ENCODE measurements around the gene HNRNPA1. TPM values are rescaled to one million over a fixed set of nuclear protein-coding genes. Genes with fewer than 3 reads are reported as not detected.

The HNRNPA1 gene
- total RNA-seq, 1 experiment from 2014 or later = 1,116 TPM

DNA sequence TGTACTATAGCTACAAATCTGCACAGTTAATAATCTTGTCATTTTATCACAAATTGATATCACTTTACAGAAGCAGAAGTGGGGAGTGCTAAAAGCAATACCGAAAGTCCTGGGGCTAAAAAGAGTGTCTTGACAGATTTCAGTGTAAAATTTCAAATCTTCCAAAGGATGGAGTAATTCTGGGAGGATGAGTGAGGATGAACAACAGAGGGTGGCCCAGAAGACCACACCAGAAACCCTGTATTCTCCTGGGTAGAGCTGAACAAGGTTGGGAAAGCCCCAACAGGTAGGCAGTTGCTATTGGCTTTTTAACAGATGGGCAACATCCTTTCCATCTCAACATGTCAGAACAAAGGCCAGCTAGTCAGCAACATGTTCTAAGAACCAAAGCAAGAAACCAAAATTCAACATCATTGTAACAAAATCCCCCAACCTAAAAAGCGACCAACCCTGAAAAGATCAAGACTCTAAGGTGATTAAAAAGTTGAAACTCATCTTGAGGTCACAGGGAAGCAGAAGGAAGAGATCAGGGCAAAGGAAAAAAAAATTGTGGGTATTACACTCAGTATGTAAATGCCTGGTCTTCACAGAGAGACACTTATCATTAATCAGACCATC lies 39.4 kb upstream of the HNRNPA1 start:
- Histone ChIP-seq H3K9me2 (ENCODE audit: insufficient read depth) (no peaks in the 10 kb centered on the region), H3K4me2 (no peak overlapping the region), H2AFZ (no peak overlapping the region), H3K4me3 (no peak overlapping the region), H3K27ac (no peak overlapping the region), H4K20me1 (ENCODE audit: insufficient read depth) (no peaks in the 10 kb centered on the region; the same call in 1 of the 2 replicates), H3F3A (ENCODE audit: insufficient read depth, low read depth) (no peaks in the 10 kb centered on the region), H3K79me2 (ENCODE audit: low read depth) (no peaks in the 10 kb centered on the region), H3K9me3 (ENCODE audit: insufficient read depth, low read depth) (no peaks in the 10 kb centered on the region), H3K36me3 (ENCODE audit: low read depth) (peaks cover 10% of the 10 kb centered on the region; the same call in 1 of the 2 replicates), H3K27me3 (ENCODE audit: insufficient read depth, low read depth) (no peaks in the 10 kb centered on the region), H3K4me1 (replicated peaks; ENCODE audit: insufficient read depth) (no peaks in the 10 kb centered on the region)
- DNase-seq = no peak
- BruUV-seq (replicated peaks) = no TSS peak
- ChIA-PET POLR2A (ENCODE audit: unreplicated experiment) (no interaction called here), CTCF (no interaction called here)
- intact Hi-C loops (cut with micrococcal nuclease; ENCODE audit: unreplicated experiment) = loop anchor here (5.0 kb wide), 1 partner anchor 36 kb away; no protein-coding TSS in a partner anchor
- TF ChIP-seq, protein P1, sequence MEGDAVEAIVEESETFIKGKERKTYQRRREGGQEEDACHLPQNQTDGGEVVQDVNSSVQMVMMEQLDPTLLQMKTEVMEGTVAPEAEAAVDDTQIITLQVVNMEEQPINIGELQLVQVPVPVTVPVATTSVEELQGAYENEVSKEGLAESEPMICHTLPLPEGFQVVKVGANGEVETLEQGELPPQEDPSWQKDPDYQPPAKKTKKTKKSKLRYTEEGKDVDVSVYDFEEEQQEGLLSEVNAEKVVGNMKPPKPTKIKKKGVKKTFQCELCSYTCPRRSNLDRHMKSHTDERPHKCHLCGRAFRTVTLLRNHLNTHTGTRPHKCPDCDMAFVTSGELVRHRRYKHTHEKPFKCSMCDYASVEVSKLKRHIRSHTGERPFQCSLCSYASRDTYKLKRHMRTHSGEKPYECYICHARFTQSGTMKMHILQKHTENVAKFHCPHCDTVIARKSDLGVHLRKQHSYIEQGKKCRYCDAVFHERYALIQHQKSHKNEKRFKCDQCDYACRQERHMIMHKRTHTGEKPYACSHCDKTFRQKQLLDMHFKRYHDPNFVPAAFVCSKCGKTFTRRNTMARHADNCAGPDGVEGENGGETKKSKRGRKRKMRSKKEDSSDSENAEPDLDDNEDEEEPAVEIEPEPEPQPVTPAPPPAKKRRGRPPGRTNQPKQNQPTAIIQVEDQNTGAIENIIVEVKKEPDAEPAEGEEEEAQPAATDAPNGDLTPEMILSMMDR (conservative IDR thresholded peaks at IDR 0.05) = no peak
- no peak for TF ChIP-seq EZH2 (IDR thresholded peaks at IDR 0.05; ENCODE audit: low read depth)

DNA sequence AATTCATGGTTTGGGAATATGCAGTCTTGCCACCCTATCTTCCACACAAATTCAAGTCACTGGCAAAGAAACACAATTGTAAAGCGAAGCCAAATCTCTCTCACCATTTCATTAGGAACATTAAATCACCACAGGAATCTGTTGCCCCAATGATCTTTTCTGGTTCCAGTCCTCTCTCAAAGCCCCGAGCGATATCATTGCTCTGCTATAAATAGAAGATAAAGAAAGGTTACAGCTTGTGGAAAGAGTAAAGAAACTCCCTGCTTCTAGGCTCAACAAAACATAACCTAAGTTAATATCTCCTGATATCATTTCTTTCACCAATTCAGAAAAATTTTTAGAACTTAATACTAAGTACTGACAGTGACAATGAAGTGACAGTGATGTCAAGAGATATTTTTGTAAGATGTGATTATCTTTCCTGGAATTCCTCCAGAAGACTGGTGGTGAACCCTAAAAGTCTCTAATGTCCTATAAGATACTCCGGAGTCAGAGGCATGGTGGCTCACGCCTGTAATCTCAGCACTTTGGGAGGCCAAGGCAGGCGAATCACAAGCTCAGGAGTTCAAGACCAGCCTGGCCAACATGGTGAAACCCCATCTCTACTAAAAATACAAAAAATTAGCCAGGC lies 34.4 kb upstream of the HNRNPA1 start:
- no TSS peak for BruUV-seq (replicated peaks)
- ChIA-PET CTCF (interaction anchor here (1.0 kb wide), 1 partner anchor 114 kb away, joined by 4 read pairs; no protein-coding TSS in a partner anchor), POLR2A (ENCODE audit: unreplicated experiment) (no interaction called here)
- H3K27me3 ChIP-seq (ENCODE audit: insufficient read depth, low read depth) = no peaks in the 10 kb centered on the region
- H3K79me2 ChIP-seq (ENCODE audit: low read depth) = no peaks in the 10 kb centered on the region
- intact Hi-C loops (cut with micrococcal nuclease; ENCODE audit: unreplicated experiment) = no loop called here
- peaks cover 16% of the 10 kb centered on the region for H3K36me3 ChIP-seq (ENCODE audit: low read depth)
- no peak overlapping the region for H3K4me3 ChIP-seq
- H3K4me1 ChIP-seq (replicated peaks; ENCODE audit: insufficient read depth) = no peaks in the 10 kb centered on the region
- H3K4me2 ChIP-seq = no peak overlapping the region
- no peak overlapping the region for H3K27ac ChIP-seq
- no peak overlapping the region for H2AFZ ChIP-seq
- H4K20me1 ChIP-seq (ENCODE audit: insufficient read depth) = no peaks in the 10 kb centered on the region; the same call in 1 of the 2 replicates
- TF ChIP-seq EZH2 (IDR thresholded peaks at IDR 0.05; ENCODE audit: low read depth) = no peak
- TF ChIP-seq, protein P1 (conservative IDR thresholded peaks at IDR 0.05) = no peak
- H3K9me2 ChIP-seq (ENCODE audit: insufficient read depth) = no peaks in the 10 kb centered on the region
- H3F3A ChIP-seq (ENCODE audit: insufficient read depth, low read depth) = peaks cover 4% of the 10 kb centered on the region; the same call in 1 of the 2 replicates
- no peaks in the 10 kb centered on the region for H3K9me3 ChIP-seq (ENCODE audit: insufficient read depth, low read depth)
- DNase-seq = no peak

DNA sequence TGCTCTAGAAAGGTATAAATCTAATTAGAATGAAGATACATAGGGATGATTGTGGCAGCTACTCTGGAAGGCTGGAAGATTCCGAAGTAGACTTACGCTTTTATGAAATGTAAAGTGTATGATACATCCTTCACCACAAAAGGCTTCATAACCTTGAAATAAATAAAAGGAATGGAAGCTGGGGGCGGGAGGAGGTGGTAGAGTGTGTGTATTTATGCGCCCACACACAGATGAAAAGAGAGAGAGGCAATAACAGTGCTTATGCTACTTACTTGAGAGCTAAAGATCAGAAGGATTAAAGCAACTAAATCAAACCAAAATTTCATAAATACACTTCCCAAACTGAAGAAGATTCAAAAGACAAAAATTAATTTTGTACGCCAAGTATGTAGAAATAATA lies 31.0 kb upstream of the HNRNPA1 start:
- Histone ChIP-seq H3K4me2 (no peak overlapping the region), H3K4me3 (no peak overlapping the region), H3K36me3 (ENCODE audit: low read depth) (peaks cover 16% of the 10 kb centered on the region), H3K27ac (no peak overlapping the region), H3K9me3 (ENCODE audit: insufficient read depth, low read depth) (no peaks in the 10 kb centered on the region), H4K20me1 (ENCODE audit: insufficient read depth) (peaks cover 4% of the 10 kb centered on the region; the same call in 1 of the 2 replicates), H3K9me2 (ENCODE audit: insufficient read depth) (no peaks in the 10 kb centered on the region), H3K4me1 (replicated peaks; ENCODE audit: insufficient read depth) (no peaks in the 10 kb centered on the region), H3K27me3 (ENCODE audit: insufficient read depth, low read depth) (no peaks in the 10 kb centered on the region), H2AFZ (no peak overlapping the region), H3F3A (ENCODE audit: insufficient read depth, low read depth) (peaks cover 16% of the 10 kb centered on the region), H3K79me2 (ENCODE audit: low read depth) (no peaks in the 10 kb centered on the region; the same call in 1 of the 2 replicates)
- no TSS peak for BruUV-seq (replicated peaks)
- TF ChIP-seq EZH2 (IDR thresholded peaks at IDR 0.05; ENCODE audit: low read depth) = no peak
- TF ChIP-seq, protein P1 (conservative IDR thresholded peaks at IDR 0.05) = no peak
- no peak for DNase-seq
- POLR2A ChIA-PET (ENCODE audit: unreplicated experiment) = no interaction called here
- intact Hi-C loops (cut with micrococcal nuclease; ENCODE audit: unreplicated experiment) = no loop called here
- CTCF ChIA-PET = interaction anchor here (0.6 kb wide), 1 partner anchor 12 kb away, joined by 4 read pairs; no protein-coding TSS in a partner anchor
